ENCODE data around the gene PFDN6.
"Not testable (repeated sequence)": the region's sequence is repeated elsewhere in the genome, so short reads cannot be mapped to it uniquely, and the experiment has no call there.

DNA sequence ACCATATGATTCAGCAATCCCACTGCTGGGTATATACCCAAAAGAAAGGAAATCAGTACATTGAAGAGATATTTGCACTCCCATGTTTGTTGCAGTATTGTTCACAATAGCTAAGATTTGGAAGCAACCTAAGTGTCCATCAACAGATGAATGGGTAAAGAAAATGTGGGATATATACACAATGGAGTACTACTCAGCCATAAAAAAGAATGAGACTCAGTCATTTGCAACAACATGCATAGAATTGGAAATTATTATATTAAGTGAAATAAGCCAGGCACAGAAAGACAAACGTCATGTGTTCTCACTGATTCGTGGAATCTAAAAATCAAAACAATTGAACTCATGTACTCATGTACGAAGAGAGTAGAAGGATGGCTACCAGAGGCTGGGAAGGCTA, 26.9 kb upstream of the PFDN6 start:
- not testable (repeated sequence) for TF ChIP-seq POLR2A (IDR thresholded peaks at IDR 0.05; ENCODE audit: low read depth, low read length); POLR2AphosphoS5 (IDR thresholded peaks at IDR 0.05; ENCODE audit: low read depth, low read length); TAF1 (IDR thresholded peaks at IDR 0.05; ENCODE audit: borderline replicate concordance, low read depth, low read length)

All from GM12892 (cell line).